H9 (cell line): ENCODE measurements around the gene SPHK2. TPM values are rescaled to one million over a fixed set of nuclear protein-coding genes. Genes with fewer than 3 reads are reported as not detected.

Experiments used
- DNase-seq: peaks from one replicate; pipeline ENCODE4 v3.0.0-alpha.2; 2017
- H2AFZ ChIP-seq: one replicate; pipeline ENCODE4 v1.6.1; 2013; ENCODE audit warnings: mild to moderate bottlenecking, low read length, control low read depth, moderate library complexity
- H2AK5ac ChIP-seq: 2 replicates; pipeline ENCODE4 v1.6.1; 2013; ENCODE audit warnings: low read length, control low read depth, mixed read lengths; ENCODE audit not compliant: insufficient read length
- H2BK120ac ChIP-seq: one replicate; pipeline ENCODE4 v1.6.1; 2013; ENCODE audit warnings: low read depth, mild to moderate bottlenecking, low read length, control low read depth, inconsistent platforms; ENCODE audit not compliant: poor library complexity, severe bottlenecking
- H2BK12ac ChIP-seq: 2 replicates; pipeline ENCODE4 v1.6.1; 2013; ENCODE audit warnings: low read length, control low read depth, mixed read lengths, low read depth; ENCODE audit not compliant: insufficient read length
- H2BK15ac ChIP-seq: 2 replicates; pipeline ENCODE4 v1.6.1; 2013; ENCODE audit warnings: low read depth, low read length, control low read depth
- H2BK20ac ChIP-seq: one replicate; pipeline ENCODE4 v1.6.1; 2013; ENCODE audit warnings: low read depth, mild to moderate bottlenecking, low read length, control low read depth, inconsistent platforms; ENCODE audit not compliant: poor library complexity, severe bottlenecking
- H2BK5ac ChIP-seq: 2 replicates; pipeline ENCODE4 v1.6.1; 2013; ENCODE audit warnings: low read length, control low read depth, mixed read lengths; ENCODE audit not compliant: insufficient read length
- H3K14ac ChIP-seq: 2 replicates; pipeline ENCODE4 v1.6.1; 2013; ENCODE audit warnings: low read length, control low read depth; ENCODE audit not compliant: insufficient read depth
- H3K18ac ChIP-seq: 2 replicates; pipeline ENCODE4 v1.6.1; 2013; ENCODE audit warnings: low read depth, mild to moderate bottlenecking, mixed read lengths, low read length, control low read depth; ENCODE audit not compliant: insufficient read length
- H3K23ac ChIP-seq: 2 replicates; pipeline ENCODE4 v1.6.1; 2013; ENCODE audit warnings: low read length, control low read depth, mixed read lengths, low read depth; ENCODE audit not compliant: insufficient read length
- H3K23me2 ChIP-seq: 2 replicates; pipeline ENCODE4 v1.6.1; 2013; ENCODE audit warnings: low read depth, mild to moderate bottlenecking, mixed read lengths, low read length, control low read depth; ENCODE audit not compliant: insufficient read length, poor library complexity, severe bottlenecking
- H3K27ac ChIP-seq: 2 replicates; pipeline ENCODE4 v1.5.1; 2013; ENCODE audit warnings: low read length, control low read depth, mixed read lengths, low read depth; ENCODE audit not compliant: insufficient read length
- H3K27me3 ChIP-seq: 2 replicates; pipeline ENCODE4 v1.6.1; 2013; ENCODE audit warnings: low read length, control low read depth, inconsistent platforms; ENCODE audit not compliant: insufficient read depth
- H3K4ac ChIP-seq: 2 replicates; pipeline ENCODE4 v1.6.1; 2013; ENCODE audit warnings: low read depth, mild to moderate bottlenecking, control low read depth, inconsistent platforms, low read length, moderate library complexity
- H3K4me1 ChIP-seq: 2 replicates; pipeline ENCODE4 v1.6.1; 2013; ENCODE audit warnings: low read length, control low read depth, inconsistent platforms; ENCODE audit not compliant: insufficient read depth
- H3K4me2 ChIP-seq: 2 replicates; pipeline ENCODE4 v1.6.1; 2013; ENCODE audit warnings: low read length, control low read depth, mixed read lengths; ENCODE audit not compliant: insufficient read length, insufficient read depth
- H3K56ac ChIP-seq: 2 replicates; pipeline ENCODE4 v1.6.1; 2013; ENCODE audit warnings: low read depth, mild to moderate bottlenecking, mixed read lengths, low read length, control low read depth; ENCODE audit not compliant: insufficient read length
- H3K79me1 ChIP-seq: 2 replicates; pipeline ENCODE4 v1.6.1; 2013; ENCODE audit warnings: low read depth, mild to moderate bottlenecking, moderate library complexity, low read length, control low read depth, inconsistent platforms; ENCODE audit not compliant: insufficient read depth, poor library complexity, severe bottlenecking
- H3K79me2 ChIP-seq: 2 replicates; pipeline ENCODE4 v1.6.1; 2013; ENCODE audit warnings: low read length, control low read depth, inconsistent platforms; ENCODE audit not compliant: insufficient read depth
- H3K9ac ChIP-seq: 2 replicates; pipeline ENCODE4 v1.6.1; 2013; ENCODE audit warnings: low read length, control low read depth, mixed read lengths; ENCODE audit not compliant: insufficient read length; ENCODE audit errors: extremely low read depth
- H3K9me3 ChIP-seq: one replicate; pipeline ENCODE4 v1.6.1; 2013; ENCODE audit warnings: low read depth, low read length, inconsistent platforms; ENCODE audit not compliant: control insufficient read depth
- H3T11ph ChIP-seq: one replicate; pipeline ENCODE4 v1.6.1; 2013; ENCODE audit warnings: mild to moderate bottlenecking, low read length, control low read depth, inconsistent platforms
- H4K20me1 ChIP-seq: one replicate; pipeline ENCODE4 v1.6.1; 2013; ENCODE audit not compliant: control insufficient read depth, insufficient read length, insufficient read depth
- H4K5ac ChIP-seq: 2 replicates; pipeline ENCODE4 v1.6.1; 2013; ENCODE audit warnings: low read depth, mild to moderate bottlenecking, mixed read lengths, low read length, control low read depth; ENCODE audit not compliant: insufficient read length
- H4K8ac ChIP-seq: replicated peaks from 2 replicates; pipeline ENCODE4 v1.6.1; 2013; ENCODE audit warnings: low read length, control low read depth, mixed read lengths, low read depth; ENCODE audit not compliant: insufficient read length
- H4K91ac ChIP-seq: 2 replicates; pipeline ENCODE4 v1.6.1; 2013; ENCODE audit warnings: low read depth, mild to moderate bottlenecking, moderate library complexity, mixed read lengths, low read length, control low read depth; ENCODE audit not compliant: insufficient read length
- H3K27ac Mint-ChIP-seq, 3 experiments: 2 replicates in 2 of 3; 3 replicates in 1 of 3; pipeline ENCODE4 v1.8.0; 2020 to 2021; ENCODE audit warnings: mixed read lengths in 3 of 3, mild to moderate bottlenecking in 1 of 3, moderate library complexity in 1 of 3
- H3K27me3 Mint-ChIP-seq: 2 replicates; pipeline ENCODE4 v1.8.0; 2021; ENCODE audit warnings: low read depth, mild to moderate bottlenecking, moderate library complexity, mixed read lengths
- H3K36me3 Mint-ChIP-seq, 3 experiments: 2 replicates in 2 of 3; 3 replicates in 1 of 3; pipeline ENCODE4 v1.8.0; 2020 to 2021; ENCODE audit warnings: low read depth in 3 of 3, mixed read lengths in 3 of 3; ENCODE audit not compliant: insufficient read depth in 1 of 3
- H3K4me1 Mint-ChIP-seq, 2 experiments: 2 replicates each; pipeline ENCODE4 v1.8.0; 2020; ENCODE audit warnings: mixed read lengths in 2 of 2
- H3K4me3 Mint-ChIP-seq, 2 experiments: 2 replicates in 1 of 2; 3 replicates in 1 of 2; pipeline ENCODE4 v1.8.0; 2020 to 2021; ENCODE audit warnings: mild to moderate bottlenecking in 2 of 2, mixed read lengths in 2 of 2, moderate library complexity in 1 of 2
- H3K9me3 Mint-ChIP-seq, 2 experiments: 2 replicates in 1 of 2; 3 replicates in 1 of 2; pipeline ENCODE4 v1.8.0; 2020; ENCODE audit warnings: mild to moderate bottlenecking in 2 of 2, mixed read lengths in 2 of 2, moderate library complexity in 1 of 2
- WGBS: extraction: QIAGEN DNeasy Blood & Tissue Kit; methylation state at CpG from one replicate; pipeline ENCODE4 v1.1.7; 2013; ENCODE audit warnings: missing lambda C conversion rate, low lambda C conversion rate, mixed read lengths; ENCODE audit not compliant: insufficient read length; ENCODE audit errors: extremely low coverage; 5-methylcytosine and 5-hydroxymethylcytosine counted together
- total RNA-seq: library from RNA; stranded (reverse); gene quantifications from 2 replicates; pipeline ENCODE4 v1.2.1, GENCODE V29; 2021
- TF ChIP-seq, protein P1 (sequence below): fragments of 200-600 bp; sonication (generic); conservative IDR thresholded peaks from 3 replicates; pipeline ENCODE4 v1.8.0; 2021; ENCODE audit warnings: antibody characterized with exemption, mild to moderate bottlenecking

The SPHK2 gene
- total RNA-seq, 1 experiment from 2014 or later: 57.2 TPM

DNA sequence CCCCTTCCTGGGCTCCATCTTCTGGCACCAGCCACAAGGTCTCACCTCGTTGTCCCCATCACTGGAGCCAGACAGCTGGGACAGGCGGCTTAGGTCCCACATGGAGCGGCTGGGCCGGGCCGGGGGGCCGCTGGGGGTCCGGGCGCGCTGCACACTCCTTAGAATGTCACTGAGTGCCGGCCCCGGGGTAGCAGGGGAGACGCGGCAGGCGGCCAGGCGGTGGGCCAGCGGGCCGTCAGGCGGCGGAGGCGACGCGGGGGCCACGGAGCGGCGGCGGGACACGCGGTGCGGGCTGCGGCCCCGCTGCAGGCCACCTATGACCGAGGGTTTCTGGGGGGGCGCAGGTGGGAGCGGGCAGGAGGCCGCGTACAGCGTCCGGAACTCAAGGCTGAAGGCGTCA lies 15.9 kb upstream of the SPHK2 start:
- H3K4me3 Mint-ChIP-seq: no peak overlapping the region
- no peaks in the 10 kb centered on the region for H3K27me3 Mint-ChIP-seq
- no peaks in the 10 kb centered on the region for H3K23me2 ChIP-seq
- no peak overlapping the region for H3K18ac ChIP-seq
- WGBS: no CpG with 5 or more reads among the region's 39 CpGs
- peaks cover 0 to 3% of the 10 kb centered on the region in 2 experiments; a peak in 1 of 4 replicates for H3K4me1 Mint-ChIP-seq
- no peaks in the 10 kb centered on the region; a peak in 1 of 7 replicates for H3K36me3 Mint-ChIP-seq
- H3K27ac Mint-ChIP-seq: no peak overlapping the region
- no peak overlapping the region for H4K8ac ChIP-seq
- no peaks in the 10 kb centered on the region for H3K9me3 Mint-ChIP-seq
- no peaks in the 10 kb centered on the region for H3K4me1 ChIP-seq
- H2BK120ac ChIP-seq: no peak overlapping the region
- no peak overlapping the region for H3T11ph ChIP-seq
- H3K79me1 ChIP-seq: no peaks in the 10 kb centered on the region
- H2BK20ac ChIP-seq: no peak overlapping the region
- H3K14ac ChIP-seq: no peak overlapping the region
- no peak overlapping the region for H3K56ac ChIP-seq
- H2BK12ac ChIP-seq: no peak overlapping the region
- H3K79me2 ChIP-seq: no peaks in the 10 kb centered on the region
- TF ChIP-seq, protein P1, sequence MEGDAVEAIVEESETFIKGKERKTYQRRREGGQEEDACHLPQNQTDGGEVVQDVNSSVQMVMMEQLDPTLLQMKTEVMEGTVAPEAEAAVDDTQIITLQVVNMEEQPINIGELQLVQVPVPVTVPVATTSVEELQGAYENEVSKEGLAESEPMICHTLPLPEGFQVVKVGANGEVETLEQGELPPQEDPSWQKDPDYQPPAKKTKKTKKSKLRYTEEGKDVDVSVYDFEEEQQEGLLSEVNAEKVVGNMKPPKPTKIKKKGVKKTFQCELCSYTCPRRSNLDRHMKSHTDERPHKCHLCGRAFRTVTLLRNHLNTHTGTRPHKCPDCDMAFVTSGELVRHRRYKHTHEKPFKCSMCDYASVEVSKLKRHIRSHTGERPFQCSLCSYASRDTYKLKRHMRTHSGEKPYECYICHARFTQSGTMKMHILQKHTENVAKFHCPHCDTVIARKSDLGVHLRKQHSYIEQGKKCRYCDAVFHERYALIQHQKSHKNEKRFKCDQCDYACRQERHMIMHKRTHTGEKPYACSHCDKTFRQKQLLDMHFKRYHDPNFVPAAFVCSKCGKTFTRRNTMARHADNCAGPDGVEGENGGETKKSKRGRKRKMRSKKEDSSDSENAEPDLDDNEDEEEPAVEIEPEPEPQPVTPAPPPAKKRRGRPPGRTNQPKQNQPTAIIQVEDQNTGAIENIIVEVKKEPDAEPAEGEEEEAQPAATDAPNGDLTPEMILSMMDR: no peak
- H4K20me1 ChIP-seq: no peaks in the 10 kb centered on the region
- DNase-seq: no peak
- no peak overlapping the region for H2AFZ ChIP-seq
- no peak overlapping the region for H3K4me2 ChIP-seq
- no peaks in the 10 kb centered on the region for H3K27me3 ChIP-seq
- H3K9ac ChIP-seq: no peak overlapping the region
- no peak overlapping the region for H4K5ac ChIP-seq
- no peak overlapping the region for H3K23ac ChIP-seq
- no peak overlapping the region for H2AK5ac ChIP-seq
- H3K9me3 ChIP-seq: no peaks in the 10 kb centered on the region
- H2BK5ac ChIP-seq: no peak overlapping the region
- no peak overlapping the region for H3K27ac ChIP-seq
- H2BK15ac ChIP-seq: no peak overlapping the region
- no peak overlapping the region for H4K91ac ChIP-seq
- H3K4ac ChIP-seq: no peak overlapping the region
